Endothelial cell of umbilical vein (primary cell): Measurements from ENCODE around the gene GBF1. TPM values are rescaled to one million over a fixed set of nuclear protein-coding genes. Genes with fewer than 3 reads are reported as not detected.

Experiments
- BruUV-seq: library from RNA; stranded (reverse); fragments of 400-500 nt; replicated peaks from 2 replicates; lab custom pipeline; 2021; lab: Mats Ljungman, UMichigan
- CTCF ChIA-PET: fragments of 300-600, 350-600 bp; sonication (Branson Sonifier 250); formaldehyde crosslinking; loops from one replicate; lab custom pipeline; 2021; ENCODE audit warnings: antibody characterized with exemption, inconsistent platforms; lab: Charles Lee
- POLR2A ChIA-PET: fragments of 300-600, 350-600 bp; sonication (Branson Sonifier 250); formaldehyde crosslinking; loops from one replicate; lab custom pipeline; 2021; ENCODE audit warnings: antibody characterized with exemption, inconsistent platforms; lab: Charles Lee
- DNase-seq: peaks from one replicate; pipeline ENCODE4 v3.0.0-alpha.2; 2011; ENCODE audit warnings: low read depth, low spot score
- FAIRE-seq: peaks from 2 replicates; lab custom pipeline; 2011; peaks lifted over from hg19 to GRCh38; lab: Jason Lieb, UNC
- H2AFZ ChIP-seq: 2 replicates; pipeline ENCODE4 v1.6.0; 2012; ENCODE audit warnings: low read depth, low read length, control low read depth, inconsistent platforms
- H3K27ac ChIP-seq: 2 replicates; pipeline ENCODE4 v1.5.1; 2011; ENCODE audit warnings: low read depth, mild to moderate bottlenecking, control low read depth, low read length, moderate library complexity; ENCODE audit not compliant: insufficient read depth
- H3K27me3 ChIP-seq, 2 experiments: 2 replicates each; pipeline versions ENCODE4 v1.6.0 to v1.6.1; 2011; ENCODE audit warnings: low read length in 2 of 2, mixed read lengths in 1 of 2; ENCODE audit not compliant: control insufficient read depth in 2 of 2, insufficient read depth in 2 of 2
- H3K36me3 ChIP-seq, 2 experiments: 2 replicates in 1 of 2; 3 replicates in 1 of 2; pipeline ENCODE4 v1.5.1; 2011; ENCODE audit warnings: low read length in 2 of 2, mild to moderate bottlenecking in 1 of 2, moderate library complexity in 1 of 2; ENCODE audit not compliant: control insufficient read depth in 2 of 2, insufficient read depth in 2 of 2; ENCODE audit errors: extremely low read depth in 1 of 2
- H3K4me1 ChIP-seq: 3 replicates; pipeline ENCODE4 v1.5.1; 2011; ENCODE audit warnings: mild to moderate bottlenecking, low read length; ENCODE audit not compliant: control insufficient read depth, insufficient read depth; ENCODE audit errors: extremely low read depth
- H3K4me2 ChIP-seq: 2 replicates; pipeline ENCODE4 v1.6.1; 2011; ENCODE audit warnings: low read length, control low read depth, mixed read lengths; ENCODE audit not compliant: insufficient read depth
- H3K4me3 ChIP-seq, 3 experiments: fragments of 200-600 bp in 1 of 3; sonication (generic), shearing (Covaris generic) in 1 of 3; replicated peaks in 1 of 3; 2 replicates each; pipeline ENCODE4 v1.5.1; 2011 to 2016; ENCODE audit warnings: control low read depth in 3 of 3, low read length in 3 of 3, mild to moderate bottlenecking in 2 of 3, inconsistent platforms in 1 of 3, low read depth in 1 of 3, moderate library complexity in 1 of 3; ENCODE audit not compliant: insufficient read depth in 1 of 3
- H3K79me2 ChIP-seq: 2 replicates; pipeline ENCODE4 v1.6.0; 2012; ENCODE audit warnings: low read length, inconsistent platforms; ENCODE audit not compliant: control insufficient read depth, insufficient read depth
- H3K9ac ChIP-seq: replicated peaks from 2 replicates; pipeline ENCODE3; 2011; ENCODE audit warnings: low read length, control low read depth; ENCODE audit not compliant: insufficient read depth; ENCODE audit errors: extremely low read depth
- H3K9me1 ChIP-seq: replicated peaks from 3 replicates; pipeline ENCODE4 v1.6.0; 2011; ENCODE audit warnings: mild to moderate bottlenecking, low read length; ENCODE audit not compliant: control insufficient read depth, insufficient read depth; ENCODE audit errors: extremely low read depth
- H3K9me3 ChIP-seq: replicated peaks from 2 replicates; pipeline ENCODE4 v1.5.1; 2012; ENCODE audit warnings: low read length, inconsistent platforms; ENCODE audit not compliant: control insufficient read depth, insufficient read depth
- H4K20me1 ChIP-seq: replicated peaks from 2 replicates; pipeline ENCODE3; 2011; ENCODE audit warnings: mild to moderate bottlenecking, low read length; ENCODE audit not compliant: control insufficient read depth, insufficient read depth; ENCODE audit errors: extremely low read depth
- CTCF ChIP-seq, 2 donors: IDR thresholded peaks; 1 replicate in 1 of 2; 2 replicates in 1 of 2; pipeline ENCODE4 v1.5.1; 2011; ENCODE audit warnings: low read length in 2 of 2, mild to moderate bottlenecking in 2 of 2, moderate library complexity in 2 of 2, control low read depth in 1 of 2, inconsistent platforms in 1 of 2, low read depth in 1 of 2; ENCODE audit not compliant: insufficient read depth in 1 of 2; ENCODE audit errors: extremely low read depth in 1 of 2
- EZH2 ChIP-seq: IDR thresholded peaks from 2 replicates; pipeline ENCODE4 v1.6.1; 2012; ENCODE audit warnings: borderline replicate concordance, low read depth, mild to moderate bottlenecking, moderate library complexity, low read length, inconsistent platforms; ENCODE audit not compliant: severe bottlenecking
- FOS ChIP-seq: IDR thresholded peaks from 2 replicates; pipeline ENCODE4 v1.6.1; 2011; ENCODE audit warnings: mild to moderate bottlenecking, low read length, moderate library complexity, borderline replicate concordance; ENCODE audit not compliant: insufficient read depth
- GATA2 ChIP-seq: IDR thresholded peaks from 2 replicates; pipeline ENCODE4 v1.7.0; 2011; ENCODE audit warnings: low read depth, mild to moderate bottlenecking, moderate library complexity, mixed read lengths, low read length; ENCODE audit not compliant: insufficient read length, insufficient read depth
- JUN ChIP-seq: IDR thresholded peaks from 2 replicates; pipeline ENCODE4 v1.6.1; 2011; ENCODE audit warnings: borderline replicate concordance, low read depth; ENCODE audit not compliant: insufficient read length, insufficient read depth
- MAX ChIP-seq: IDR thresholded peaks from 2 replicates; pipeline ENCODE4 v1.6.1; 2011; ENCODE audit not compliant: insufficient read depth, insufficient read length
- MYC ChIP-seq: IDR thresholded peaks from one replicate; pipeline ENCODE4 v1.6.1; 2011; ENCODE audit warnings: mild to moderate bottlenecking, low read depth, low read length
- POLR2A ChIP-seq: IDR thresholded peaks from 2 replicates; pipeline ENCODE4 v1.6.1; 2012; ENCODE audit warnings: low read depth, mild to moderate bottlenecking, control low read depth, low read length
- POLR2AphosphoS5 ChIP-seq: IDR thresholded peaks from 2 replicates; pipeline ENCODE4 v1.6.1; 2012; ENCODE audit warnings: low read depth, mild to moderate bottlenecking, control low read depth, low read length, moderate library complexity; ENCODE audit not compliant: insufficient read depth
- dilution Hi-C: fragments of 300-500 bp; cut with MboI; formaldehyde crosslinking; loops from one replicate; pipeline ENCODE4 v1.15.0; 2019; ENCODE audit warnings: low sequenced_read_pairs; ENCODE audit not compliant: extremely low pct_ligation_motif_present
- intact Hi-C: fragments of 100-400 bp; cut with micrococcal nuclease; formaldehyde crosslinking; loops from one replicate; pipeline ENCODE4 v1.10.0; 2022
- polyA plus RNA-seq, 4 experiments: library from polyadenylated mRNA; depleted of rRNA in 3 of 4; stranded (reverse) in 3 of 4; unstranded in 1 of 4; fragments of >200 nt; gene quantifications; 2 replicates each; pipeline versions ENCODE4 v1.2.1 to v1.2.3, GENCODE V29; 2011 to 2012; ENCODE audit warnings: missing spikeins in 1 of 4
- total RNA-seq: library from RNA; stranded (reverse); gene quantifications from 2 replicates; pipeline ENCODE4 v1.2.3, GENCODE V29; 2021

Gene GBF1
- total and polyA plus RNA-seq, 2 donors (not counting 3 experiments of a cell fraction or from before 2014, with no cell fraction given): 26.0 to 49.7 TPM

GRCh38 chr10:102379383-102379782 is 134.1 kb downstream of the GBF1 start:
- H2AFZ ChIP-seq: no peak overlapping the region
- CTCF ChIA-PET: interaction anchor here (2.6 kb wide), 1 partner anchor 149 kb away, joined by 12 read pairs; no protein-coding TSS in a partner anchor
- no peak overlapping the region for H3K9ac ChIP-seq
- H3K9me1 ChIP-seq: no peaks in the 10 kb centered on the region
- BruUV-seq: no TSS peak
- no peak for DNase-seq
- H3K4me3 ChIP-seq: no peak overlapping the region
- POLR2A ChIA-PET: no interaction called here
- H3K9me3 ChIP-seq: no peaks in the 10 kb centered on the region
- FAIRE-seq: no peak
- no peak overlapping the region for H3K27ac ChIP-seq
- TF ChIP-seq POLR2AphosphoS5 (no peak), JUN (no peak), EZH2 (no peak), MYC (no peak), POLR2A (no peak), CTCF (IDR thresholded peaks at IDR 0.05; ENCODE audit: extremely low read depth in 1 of 2, insufficient read depth in 1 of 2, low read depth in 1 of 2, low read length in 2 of 2) (no peak), GATA2 (no peak), MAX (no peak), FOS (no peak)
- H3K79me2 ChIP-seq: no peaks in the 10 kb centered on the region
- dilution Hi-C loops (no loop called here), intact Hi-C loops (no loop called here)
- no peaks in the 10 kb centered on the region for H4K20me1 ChIP-seq
- H3K4me1 ChIP-seq: no peaks in the 10 kb centered on the region
- H3K4me2 ChIP-seq: no peak overlapping the region
- peaks cover 14 to 44% of the 10 kb centered on the region in 2 experiments for H3K36me3 ChIP-seq
- H3K27me3 ChIP-seq: no peaks in the 10 kb centered on the region
